Measurements from ENCODE around the gene MLLT6.

- TF ChIP-seq EZH2 (IDR thresholded peaks at IDR 0.05; ENCODE audit: low read length, unreplicated experiment) (no peak), EZH2phosphoT487 (IDR thresholded peaks at IDR 0.05; ENCODE audit: borderline replicate concordance, low read length) (no peak)
- TF ChIP-seq, protein P1, sequence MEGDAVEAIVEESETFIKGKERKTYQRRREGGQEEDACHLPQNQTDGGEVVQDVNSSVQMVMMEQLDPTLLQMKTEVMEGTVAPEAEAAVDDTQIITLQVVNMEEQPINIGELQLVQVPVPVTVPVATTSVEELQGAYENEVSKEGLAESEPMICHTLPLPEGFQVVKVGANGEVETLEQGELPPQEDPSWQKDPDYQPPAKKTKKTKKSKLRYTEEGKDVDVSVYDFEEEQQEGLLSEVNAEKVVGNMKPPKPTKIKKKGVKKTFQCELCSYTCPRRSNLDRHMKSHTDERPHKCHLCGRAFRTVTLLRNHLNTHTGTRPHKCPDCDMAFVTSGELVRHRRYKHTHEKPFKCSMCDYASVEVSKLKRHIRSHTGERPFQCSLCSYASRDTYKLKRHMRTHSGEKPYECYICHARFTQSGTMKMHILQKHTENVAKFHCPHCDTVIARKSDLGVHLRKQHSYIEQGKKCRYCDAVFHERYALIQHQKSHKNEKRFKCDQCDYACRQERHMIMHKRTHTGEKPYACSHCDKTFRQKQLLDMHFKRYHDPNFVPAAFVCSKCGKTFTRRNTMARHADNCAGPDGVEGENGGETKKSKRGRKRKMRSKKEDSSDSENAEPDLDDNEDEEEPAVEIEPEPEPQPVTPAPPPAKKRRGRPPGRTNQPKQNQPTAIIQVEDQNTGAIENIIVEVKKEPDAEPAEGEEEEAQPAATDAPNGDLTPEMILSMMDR (conservative IDR thresholded peaks at IDR 0.05; ENCODE audit: low read depth, low read length), result no peak
Observed at GRCh38 chr17:38725066-38725465, 20.0 kb downstream of the MLLT6 start.
